Measurements from ENCODE around the gene PRRC2A. TPM values are rescaled to one million over a fixed set of nuclear protein-coding genes. Genes with fewer than 3 reads are reported as not detected.
A peak's percentile ranks its signal among the peaks of the same experiment; 100 is the strongest.

The PRRC2A gene
- total and polyA plus RNA-seq, 8 donors, result 49.4 to 125 (median 93.7) TPM

DNA sequence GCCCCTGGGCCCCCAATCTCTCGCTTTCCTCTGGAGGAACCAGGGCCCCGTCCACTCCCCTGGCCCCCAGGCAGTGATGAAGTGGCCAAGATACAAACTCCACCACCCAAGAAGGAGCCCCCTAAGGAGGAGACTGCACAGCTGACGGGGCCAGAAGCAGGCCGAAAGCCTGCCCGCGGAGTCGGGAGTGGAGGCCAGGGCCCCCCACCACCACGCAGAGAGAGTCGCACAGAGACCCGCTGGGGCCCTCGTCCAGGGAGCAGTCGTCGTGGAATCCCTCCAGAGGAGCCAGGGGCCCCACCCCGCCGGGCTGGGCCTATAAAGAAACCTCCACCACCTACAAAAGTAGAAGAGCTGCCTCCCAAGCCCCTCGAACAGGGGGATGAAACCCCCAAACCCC is 10.7 kb downstream of the PRRC2A start:
- no peak for DNase-seq
- Histone ChIP-seq H3K9me3 (no peaks in the 10 kb centered on the region), H3K4me1 (no peaks in the 10 kb centered on the region), H3K4me3 (no peak overlapping the region), H3K36me3 (peaks cover 99 to 100% (median 100%) of the 10 kb centered on the region in 4 donors), H3K27me3 (no peaks in the 10 kb centered on the region), H3K27ac (no peak overlapping the region)
- TF ChIP-seq POLR2A (IDR thresholded peaks at IDR 0.05) (no peak), CTCF (IDR thresholded peaks at IDR 0.05) (no peak), POLR2AphosphoS5 (IDR thresholded peaks at IDR 0.05) (no peak), EP300 (IDR thresholded peaks at IDR 0.05) (no peak)
- 86 to 98% (median 87%) methylated on average over 7 to 16 of the region's 16 CpGs for WGBS, 5 donors
- intact Hi-C loops (cut with DNase I; ENCODE audit: low total_unique reads), result no loop called here

DNA sequence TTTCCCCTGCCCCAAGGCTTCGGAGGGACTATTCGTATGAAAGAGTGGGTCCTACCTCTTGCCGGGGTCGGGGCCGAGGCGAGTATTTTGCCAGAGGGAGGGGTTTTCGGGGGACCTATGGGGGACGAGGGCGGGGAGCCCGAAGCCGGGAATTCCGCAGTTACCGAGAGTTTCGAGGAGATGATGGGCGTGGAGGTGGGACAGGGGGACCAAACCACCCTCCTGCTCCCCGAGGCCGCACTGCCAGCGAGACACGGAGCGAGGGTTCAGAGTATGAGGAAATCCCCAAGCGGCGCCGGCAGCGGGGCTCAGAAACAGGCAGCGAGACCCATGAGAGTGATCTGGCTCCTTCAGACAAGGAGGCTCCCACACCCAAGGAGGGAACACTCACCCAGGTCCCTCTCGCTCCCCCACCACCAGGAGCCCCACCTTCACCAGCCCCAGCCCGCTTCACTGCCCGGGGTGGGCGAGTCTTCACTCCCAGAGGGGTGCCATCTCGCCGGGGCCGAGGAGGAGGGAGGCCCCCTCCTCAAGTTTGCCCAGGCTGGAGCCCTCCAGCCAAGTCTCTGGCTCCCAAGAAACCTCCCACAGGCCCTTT is 11.3 kb downstream of the PRRC2A start:
- intact Hi-C loops (cut with DNase I; ENCODE audit: low total_unique reads), result no loop called here
- Histone ChIP-seq H3K4me3 (no peak overlapping the region), H3K9me3 (no peaks in the 10 kb centered on the region), H3K27ac (no peak overlapping the region), H3K36me3 (peaks cover 99 to 100% (median 100%) of the 10 kb centered on the region in 4 donors), H3K27me3 (no peaks in the 10 kb centered on the region), H3K4me1 (no peaks in the 10 kb centered on the region)
- DNase-seq, result no peak
- WGBS, 5 donors, result 85 to 91% (median 89%) methylated on average over 27 to 32 of the region's 32 CpGs
- no peak for TF ChIP-seq EP300 (IDR thresholded peaks at IDR 0.05)
- TF ChIP-seq POLR2A (IDR thresholded peaks at IDR 0.05), result no peak
- no peak for TF ChIP-seq POLR2AphosphoS5 (IDR thresholded peaks at IDR 0.05)
- no peak for TF ChIP-seq CTCF (IDR thresholded peaks at IDR 0.05)

- Histone ChIP-seq H3K27ac (peak overlapping the region in 2 of 5 donors; percentile 2 to 34), H3K36me3 (peaks cover 99 to 100% (median 100%) of the 10 kb centered on the region in 4 donors), H3K4me1 (no peaks in the 10 kb centered on the region), H3K27me3 (no peaks in the 10 kb centered on the region), H3K4me3 (no peak overlapping the region), H3K9me3 (no peaks in the 10 kb centered on the region)
- WGBS, 5 donors, result 88 to 92% (median 90%) methylated on average over 25 to 26 of the region's 26 CpGs
- DNase-seq, result no peak
- TF ChIP-seq EP300 (IDR thresholded peaks at IDR 0.05), result no peak
- TF ChIP-seq POLR2A (IDR thresholded peaks at IDR 0.05), result no peak
- no peak for TF ChIP-seq CTCF (IDR thresholded peaks at IDR 0.05)
- no peak for TF ChIP-seq POLR2AphosphoS5 (IDR thresholded peaks at IDR 0.05)
- intact Hi-C loops (cut with DNase I; ENCODE audit: low total_unique reads), result no loop called here
Observed at GRCh38 chr6:31632279-31632946, 11.9 kb downstream of the PRRC2A start.

GRCh38 chr6:31633447-31633846 is 12.9 kb downstream of the PRRC2A start:
- Histone ChIP-seq H3K27me3 (no peaks in the 10 kb centered on the region), H3K9me3 (no peaks in the 10 kb centered on the region), H3K36me3 (peaks cover 94 to 100% (median 100%) of the 10 kb centered on the region in 4 donors), H3K4me1 (no peaks in the 10 kb centered on the region), H3K27ac (peak overlapping the region in 1 of 5 donors; percentile 1), H3K4me3 (no peak overlapping the region)
- 87 to 96% (median 90%) methylated on average over 7 of the region's 7 CpGs for WGBS, 5 donors
- no peak for DNase-seq
- intact Hi-C loops (cut with DNase I; ENCODE audit: low total_unique reads), result no loop called here
- no peak for TF ChIP-seq CTCF (IDR thresholded peaks at IDR 0.05)
- no peak for TF ChIP-seq POLR2A (IDR thresholded peaks at IDR 0.05)
- no peak for TF ChIP-seq POLR2AphosphoS5 (IDR thresholded peaks at IDR 0.05)
- TF ChIP-seq EP300 (IDR thresholded peaks at IDR 0.05), result no peak
